Mucosa of descending colon (tissue), 3 donors: Measurements from ENCODE around the gene PRLH. TPM values are rescaled to one million over a fixed set of nuclear protein-coding genes. Genes with fewer than 3 reads are reported as not detected.

Experiments
- ATAC-seq: fragments of 200-7000 bp; cut with Tn5 transposase; one replicate; pipeline ENCODE4 v1.9.1; 2020; ENCODE audit warnings: mild to moderate bottlenecking, moderate library complexity
- DNase-seq, 3 donors: peaks; one replicate each; pipeline ENCODE4 v3.0.0-alpha.2; 2020
- H3K36me3 ChIP-seq: fragments of 200-600 bp; one replicate; pipeline ENCODE4 v1.8.0; 2021; ENCODE audit warnings: low read depth, mild to moderate bottlenecking
- H3K4me1 ChIP-seq: fragments of 200-600 bp; one replicate; pipeline ENCODE4 v1.8.0; 2021; ENCODE audit warnings: low read depth, mild to moderate bottlenecking
- H3K4me3 ChIP-seq: fragments of 200-600 bp; one replicate; pipeline ENCODE4 v1.8.0; 2021; ENCODE audit warnings: mild to moderate bottlenecking
- H3K9me3 ChIP-seq: fragments of 200-600 bp; one replicate; pipeline ENCODE4 v1.8.0; 2021; ENCODE audit warnings: mild to moderate bottlenecking
- CTCF ChIP-seq: fragments of 200-600 bp; IDR thresholded peaks from one replicate; pipeline ENCODE4 v1.8.0; 2022; ENCODE audit warnings: antibody characterized with exemption, mild to moderate bottlenecking
- intact Hi-C, 2 donors: fragments of 100-400 bp; cut with DNase I in 1 of 2; cut with micrococcal nuclease in 1 of 2; formaldehyde crosslinking; loops; one replicate each; pipeline versions ENCODE4 v1.11.0 to v1.11.1; 2022; cut with DNase I, micrococcal nuclease
- total RNA-seq, 3 donors: library from RNA; stranded (reverse); fragmentation: NEBNext Ultra II Directional in 2 of 3; extraction: Animal tissue kit (Norgen Biotek cat#: 25700) in 2 of 3; gene quantifications; one replicate each; pipeline versions ENCODE4 v1.2.1 to v1.2.4, GENCODE V29; 2021 to 2023
- donor health status: DM: no; HTN: no; CAD: no; lungs with moderate emphysema.
- donor health status: DM: no; HTN: no; CAD: no.
- donor health status: DM: no; HTN: yes; CAD: no.

The PRLH gene
- total RNA-seq, 3 donors from 2014 or later, result not detected

GRCh38 chr2:237585590-237586221 is 19.3 kb downstream of the PRLH start:
- intact Hi-C loops, result loop anchor here (10.0 kb wide), 1 partner anchor 159 kb away; no protein-coding TSS in a partner anchor
- ATAC-seq (no peak), DNase-seq (no peak)
- H3K4me1 ChIP-seq, result no peaks in the 10 kb centered on the region
- TF ChIP-seq CTCF, result no peak
- H3K36me3 ChIP-seq, result no peaks in the 10 kb centered on the region
- H3K4me3 ChIP-seq, result no peak overlapping the region
- H3K9me3 ChIP-seq, result no peaks in the 10 kb centered on the region

GRCh38 chr2:237588044-237588696 is 21.8 kb downstream of the PRLH start:
- no peak overlapping the region for H3K4me3 ChIP-seq
- H3K9me3 ChIP-seq, result no peaks in the 10 kb centered on the region
- no peak for TF ChIP-seq CTCF
- peak in 2 of 3 donors; percentile 41 to 67 for DNase-seq
- intact Hi-C loops, result loop anchor here (10.0 kb wide), 1 partner anchor 157 kb away; no protein-coding TSS in a partner anchor
- H3K36me3 ChIP-seq, result no peaks in the 10 kb centered on the region
- no peaks in the 10 kb centered on the region for H3K4me1 ChIP-seq
- peak; percentile 59 for ATAC-seq

DNA sequence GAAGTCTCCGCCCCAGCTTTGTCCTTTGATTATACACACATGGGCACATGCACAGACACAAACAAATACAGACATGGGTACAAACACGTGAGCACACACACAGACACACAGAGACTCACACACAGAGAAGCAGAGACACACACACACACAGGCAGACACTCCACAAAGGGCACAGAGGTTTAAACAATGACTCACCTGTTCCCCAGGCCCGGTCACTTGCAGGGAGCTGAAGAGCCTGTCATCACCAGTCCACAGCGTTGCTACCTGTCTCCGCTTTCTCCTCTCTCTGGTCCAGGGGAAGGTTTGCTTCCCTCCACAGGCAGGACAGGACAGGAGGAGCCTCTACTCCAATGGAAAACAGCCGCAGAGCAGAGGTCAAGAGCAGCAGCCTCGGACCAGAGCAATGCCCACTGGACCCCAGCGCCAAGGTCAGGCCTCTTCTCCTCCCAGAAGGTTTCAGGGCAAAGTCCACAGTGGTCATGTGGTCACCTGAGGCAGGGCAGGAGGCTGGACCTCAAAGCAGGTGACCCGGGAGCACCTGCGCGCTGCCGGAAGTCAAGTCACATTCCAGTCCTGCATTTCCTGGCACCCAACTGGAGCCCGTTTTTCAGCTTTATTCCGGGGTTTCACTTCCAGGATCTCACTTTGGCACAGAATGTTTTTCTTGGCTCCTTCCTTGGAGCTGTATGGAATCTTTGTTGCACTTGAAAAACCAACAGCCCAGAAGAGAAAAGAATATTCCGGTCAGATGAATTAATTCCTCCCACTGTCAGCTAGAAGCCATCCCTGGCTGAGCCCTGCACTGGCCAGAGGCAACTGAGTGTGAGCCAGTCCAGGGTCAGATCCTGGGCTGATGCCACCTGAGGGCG is 24.1 kb downstream of the PRLH start, which contains the start of gene RAB17:
Gene RAB17 (minus strand): TSS at position 463 of the 869 bp plus-strand sequence. CDS start 4,580 bp downstream, outside the sequence.
- DNase-seq (peak; percentile 80 to 87 (median 85)), ATAC-seq (peak; percentile 93)
- TF ChIP-seq CTCF, result no peak
- peak within 1 kb of the TSS; percentile 14 for H3K4me3 ChIP-seq
- no peaks in the 10 kb centered on the region for H3K4me1 ChIP-seq
- no peaks in the 10 kb centered on the region for H3K36me3 ChIP-seq
- no peaks in the 10 kb centered on the region for H3K9me3 ChIP-seq
- intact Hi-C loops, result no loop called here

- intact Hi-C loops, result no loop called here
- TF ChIP-seq CTCF, result no peak
- H3K9me3 ChIP-seq, result no peaks in the 10 kb centered on the region
- H3K4me3 ChIP-seq, result no peak overlapping the region
- H3K36me3 ChIP-seq, result no peaks in the 10 kb centered on the region
- no peaks in the 10 kb centered on the region for H3K4me1 ChIP-seq
- DNase-seq, result peak in 2 of 3 donors; percentile 85 to 89
- no peak for ATAC-seq
These were observed 24.9 kb downstream of the PRLH start for GRCh38 chr2:237591141-237591881.

DNA sequence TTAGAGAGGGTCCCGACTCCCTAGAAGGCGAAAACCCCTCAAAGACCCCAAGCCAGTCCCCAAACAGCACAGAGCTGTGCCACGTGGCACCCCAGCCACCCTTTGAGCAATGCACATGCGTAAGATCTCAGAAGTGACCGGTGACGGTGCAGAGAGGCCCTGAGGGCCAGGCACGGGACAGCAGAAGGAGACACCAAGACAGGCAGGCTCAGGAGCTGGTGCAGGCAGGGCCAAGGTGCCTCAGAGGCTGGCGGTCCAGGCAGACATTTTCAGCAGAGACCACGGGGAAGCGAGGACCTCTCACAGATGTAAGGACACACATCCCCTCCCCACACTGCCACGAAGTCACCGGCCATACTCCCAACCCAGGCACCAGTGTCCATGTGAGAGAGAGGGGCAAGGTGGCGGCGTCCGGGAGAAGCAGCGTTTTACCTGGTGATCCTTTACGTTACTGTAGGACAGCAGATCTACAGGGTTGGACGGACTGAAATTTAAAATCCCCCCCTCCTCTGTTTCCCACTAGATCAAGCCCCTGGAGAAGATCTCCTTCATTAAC is 26.1 kb downstream of the PRLH start:
- intact Hi-C loops, result no loop called here
- H3K36me3 ChIP-seq, result no peaks in the 10 kb centered on the region
- no peaks in the 10 kb centered on the region for H3K9me3 ChIP-seq
- H3K4me1 ChIP-seq, result no peaks in the 10 kb centered on the region
- no peak for TF ChIP-seq CTCF
- no peak for DNase-seq
- ATAC-seq, result no peak
- H3K4me3 ChIP-seq, result no peak overlapping the region
